Jurkat, Clone E6-1 (cell line): Measurements from ENCODE around the gene CPED1.
"Not testable (repeated sequence)": the region's sequence is repeated elsewhere in the genome, so short reads cannot be mapped to it uniquely, and the experiment has no call there.

ENCODE experiments used
- DNase-seq: peaks from one replicate; pipeline ENCODE4 v3.0.0-alpha.2; 2011; ENCODE audit warnings: low read depth, low spot score
- H3K4me3 ChIP-seq: 2 replicates; pipeline ENCODE4 v1.5.1; 2011; ENCODE audit warnings: mild to moderate bottlenecking, low read length, control low read depth, moderate library complexity

The CPED1 gene

DNA sequence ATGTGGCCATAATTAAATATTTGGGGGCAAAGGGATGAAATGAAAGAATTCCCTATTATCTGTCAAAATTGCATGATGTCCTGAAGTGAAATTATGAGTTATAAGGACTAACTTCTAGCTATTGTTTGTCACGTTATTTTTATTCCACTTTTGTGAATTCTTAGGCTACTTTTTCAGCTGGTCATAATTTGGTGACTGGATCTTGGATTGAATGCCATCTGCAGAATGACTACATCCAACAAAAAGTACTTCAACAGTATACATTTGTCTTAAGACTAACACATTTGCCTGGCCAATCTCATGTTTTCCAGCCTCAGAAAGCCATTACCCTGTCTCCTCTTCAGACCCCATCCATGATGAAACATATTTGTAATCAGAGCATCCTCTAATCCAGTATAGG, 292.1 kb downstream of the CPED1 start:
- no peak overlapping the region for H3K4me3 ChIP-seq
- no peak for DNase-seq

DNA sequence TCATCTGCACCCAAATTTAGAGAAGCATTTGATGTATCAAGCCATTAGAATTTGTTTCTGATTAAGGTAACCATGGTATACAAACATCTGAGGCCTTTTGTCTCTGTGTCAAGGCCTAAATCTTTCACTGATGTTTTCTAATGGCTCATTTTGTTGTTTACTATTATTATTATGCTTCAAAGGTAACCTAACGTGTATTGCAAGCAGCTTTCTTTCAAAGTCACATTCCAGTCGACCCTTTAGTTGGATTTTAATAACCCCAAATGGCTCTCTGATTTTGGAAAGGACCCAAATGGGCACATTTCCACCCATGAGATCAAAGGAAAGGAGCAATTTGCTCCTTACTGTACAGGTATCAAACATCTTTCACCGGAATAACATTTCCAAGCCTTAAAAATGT, 293.6 kb downstream of the CPED1 start:
- no peak for DNase-seq
- no peak overlapping the region for H3K4me3 ChIP-seq

DNA sequence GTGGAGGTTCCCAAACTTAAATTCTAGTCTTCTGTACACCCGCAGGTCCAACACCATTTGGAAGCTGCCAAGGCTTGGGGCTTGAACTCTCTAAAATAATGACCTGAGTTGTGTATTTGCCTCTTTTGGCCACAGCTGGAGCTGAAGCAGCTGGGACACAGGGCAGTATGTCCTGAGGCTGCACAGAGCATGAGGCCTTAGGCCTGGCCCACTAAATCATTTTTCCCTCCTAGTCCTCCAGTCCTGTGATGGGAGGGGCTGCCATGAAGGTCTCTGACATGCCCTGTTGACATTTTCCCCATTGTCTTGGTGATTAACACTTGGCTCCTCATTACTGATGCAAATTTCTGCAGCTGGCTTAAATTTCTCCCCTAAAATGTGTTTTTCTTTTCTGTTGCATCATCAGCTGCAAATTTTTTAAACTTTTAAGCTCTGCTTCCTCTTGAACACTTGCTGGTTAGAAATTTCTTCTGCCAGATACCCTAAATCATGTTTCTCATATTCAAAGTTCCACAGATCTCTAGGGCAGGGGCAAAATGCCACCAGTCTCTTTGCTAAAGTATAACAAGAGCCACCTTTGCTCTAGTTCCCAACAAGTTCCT, 296.7 kb downstream of the CPED1 start:
- H3K4me3 ChIP-seq, result no peak overlapping the region
- no peak for DNase-seq

DNA sequence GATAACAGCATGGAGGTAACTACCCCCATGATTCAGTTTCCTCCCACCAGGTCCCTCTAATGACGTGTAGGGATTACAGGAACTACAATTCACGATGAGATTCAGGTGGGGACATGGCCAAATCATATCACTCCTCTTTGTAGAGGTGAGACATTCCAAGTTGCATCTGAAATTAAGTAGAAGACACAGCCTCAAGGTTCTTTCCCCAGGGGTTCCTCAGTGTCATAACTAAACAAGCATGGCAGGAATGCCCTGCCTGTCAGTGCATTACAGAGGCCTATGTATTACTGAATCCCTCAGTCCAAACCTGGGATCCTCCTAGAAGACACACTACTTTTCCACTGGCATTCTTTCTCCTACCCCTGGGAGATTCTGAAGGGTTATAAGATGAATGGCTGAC, 297.7 kb downstream of the CPED1 start:
- no peak overlapping the region for H3K4me3 ChIP-seq
- DNase-seq, result no peak

DNA sequence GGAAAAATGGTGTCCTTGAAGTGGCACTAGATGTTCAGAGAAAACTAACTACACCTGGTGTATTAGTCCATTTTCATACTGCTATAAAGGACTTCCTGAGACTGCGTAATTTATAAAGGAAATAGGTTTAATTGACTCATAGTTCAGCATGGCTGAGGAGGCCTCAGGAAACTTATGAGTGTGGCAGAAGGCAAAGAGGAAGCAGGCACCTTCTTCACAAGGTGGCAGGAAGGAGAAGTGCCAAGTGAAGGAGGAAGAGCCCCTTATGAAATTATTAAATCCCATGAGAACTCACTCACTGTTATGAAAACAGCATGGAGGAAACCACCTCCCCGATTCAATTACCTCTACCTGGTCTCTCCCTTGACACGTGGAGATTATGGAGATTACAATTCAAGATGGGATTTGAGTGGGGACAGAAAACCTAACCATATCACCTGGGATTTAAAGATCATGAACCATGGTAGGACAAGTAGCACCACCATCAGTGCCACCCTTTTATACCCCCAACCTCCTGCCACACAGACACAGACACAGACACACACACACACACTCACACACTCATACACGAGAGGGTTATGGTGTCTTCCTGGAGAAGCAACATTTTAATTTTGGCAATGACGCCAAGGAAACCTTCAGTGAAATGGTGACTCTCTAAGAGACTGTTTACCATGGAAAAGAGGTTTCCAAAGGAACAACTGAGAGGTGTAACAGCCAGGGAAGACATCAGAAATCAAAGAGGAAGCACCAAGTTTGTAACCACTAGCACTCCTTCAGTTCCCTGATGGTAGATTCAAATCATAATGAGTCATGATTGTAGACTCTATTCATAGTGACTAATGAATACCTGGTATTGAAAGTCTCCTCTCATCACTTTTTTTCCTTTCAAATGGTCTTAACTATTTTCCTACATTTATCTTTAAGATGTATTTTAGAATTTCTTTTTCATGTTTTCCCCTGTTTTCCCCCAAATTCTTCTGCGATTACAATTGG, 298.5 kb downstream of the CPED1 start:
- no peak for DNase-seq
- H3K4me3 ChIP-seq, result no peak overlapping the region

DNA sequence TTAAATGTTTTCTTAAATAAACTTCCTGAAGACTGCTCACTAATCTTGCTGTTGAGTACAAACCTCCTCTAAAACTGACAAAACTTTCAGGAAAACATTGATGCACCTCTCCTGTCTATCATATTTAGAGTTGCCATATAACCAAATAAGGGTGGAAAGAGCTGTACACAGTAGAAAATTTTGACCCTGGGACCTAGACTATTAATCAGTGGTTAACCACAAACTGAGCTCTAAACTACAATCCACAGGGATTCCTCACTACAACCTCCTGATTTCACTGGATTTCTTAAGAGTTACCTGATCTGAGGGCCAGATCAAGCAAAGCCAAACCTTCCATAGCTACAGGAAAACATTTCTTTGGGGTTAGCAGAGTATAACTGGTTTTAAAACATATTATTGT, 300.4 kb downstream of the CPED1 start:
- no peak overlapping the region for H3K4me3 ChIP-seq
- no peak for DNase-seq

DNA sequence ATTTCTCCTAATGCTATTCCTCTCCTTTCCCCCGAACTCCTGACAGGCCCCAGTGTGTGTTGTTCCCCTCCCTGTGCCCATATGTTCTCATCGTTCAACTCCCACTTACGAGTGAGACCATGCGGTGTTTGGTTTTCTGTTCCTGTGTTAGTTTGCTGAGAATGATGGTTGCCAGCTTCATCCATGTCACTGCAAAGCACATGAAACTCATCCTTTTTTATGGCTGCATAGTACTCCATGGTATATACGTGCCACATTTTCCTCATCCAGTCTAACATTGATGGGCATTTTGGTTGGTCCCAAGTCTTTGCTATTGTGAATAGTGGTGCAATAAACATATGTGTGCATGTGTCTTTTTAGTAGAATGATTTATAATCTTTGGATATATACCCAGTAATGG, 301.4 kb downstream of the CPED1 start:
- not testable (repeated sequence) for DNase-seq, H3K4me3 ChIP-seq

DNA sequence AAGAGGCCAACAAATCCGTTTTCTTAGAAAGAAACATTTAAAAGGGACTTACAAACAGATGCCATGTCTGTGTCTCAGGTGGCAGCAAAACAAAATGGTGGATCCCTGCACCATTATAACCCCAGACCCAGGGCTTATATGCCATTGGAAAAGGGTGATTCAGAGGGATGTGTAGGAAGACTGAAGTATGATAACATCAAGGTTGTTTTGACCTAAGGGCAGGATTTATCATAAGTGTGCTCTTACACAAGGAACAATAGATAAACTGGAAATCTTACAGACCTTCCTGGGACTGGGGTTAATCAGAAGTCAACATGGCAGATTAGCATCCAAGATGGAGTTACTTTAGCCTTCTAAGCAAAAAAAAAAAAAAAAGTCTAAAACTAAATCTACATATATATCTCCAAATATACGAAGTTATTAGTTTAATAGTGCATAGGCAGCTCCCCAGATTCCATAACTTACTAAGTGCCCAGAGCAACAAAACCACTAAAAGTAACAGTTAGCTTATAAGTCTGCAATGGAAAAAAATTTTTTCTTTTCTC, 306.0 kb downstream of the CPED1 start:
- H3K4me3 ChIP-seq, result no peak overlapping the region
- DNase-seq, result no peak

DNA sequence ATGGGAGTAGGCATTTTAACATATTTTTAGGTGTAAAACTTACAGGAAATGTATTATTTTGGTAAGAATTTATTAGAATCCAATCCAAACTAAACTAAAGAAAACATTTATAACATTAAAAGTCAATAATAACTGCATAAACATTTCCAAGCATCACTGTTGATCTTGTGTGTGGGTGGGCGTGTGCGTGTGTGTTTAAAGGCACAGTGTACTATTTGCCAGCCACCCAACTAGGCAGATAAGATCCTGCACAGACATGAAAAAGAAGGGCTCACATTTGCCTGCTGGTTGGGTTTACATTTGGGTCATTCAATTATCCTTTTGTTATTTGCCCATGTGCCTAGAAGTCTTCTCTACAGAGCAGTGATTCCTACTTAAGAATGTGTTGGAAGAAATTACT, 309.3 kb downstream of the CPED1 start:
- no peak for DNase-seq
- no peak overlapping the region for H3K4me3 ChIP-seq

DNA sequence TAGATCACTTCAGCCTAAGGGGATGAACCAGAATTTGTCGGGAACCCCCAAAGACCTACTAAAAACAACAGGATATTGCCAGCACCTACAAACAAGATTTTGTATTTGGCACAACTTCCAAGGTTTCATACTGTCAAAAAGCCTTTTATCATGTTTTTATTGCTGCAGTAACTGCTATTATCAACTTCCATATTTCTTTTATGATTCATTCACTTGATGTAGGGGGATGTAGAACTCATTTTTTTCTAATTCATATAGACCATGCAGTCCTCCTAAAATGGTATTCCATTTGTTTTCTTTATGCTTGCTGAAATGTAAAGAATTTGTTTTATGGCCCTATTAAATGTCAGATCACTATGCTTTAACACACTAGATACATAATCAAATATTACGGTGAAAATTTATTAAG, 310.3 kb downstream of the CPED1 start:
- no peak for DNase-seq
- no peak overlapping the region for H3K4me3 ChIP-seq

DNA sequence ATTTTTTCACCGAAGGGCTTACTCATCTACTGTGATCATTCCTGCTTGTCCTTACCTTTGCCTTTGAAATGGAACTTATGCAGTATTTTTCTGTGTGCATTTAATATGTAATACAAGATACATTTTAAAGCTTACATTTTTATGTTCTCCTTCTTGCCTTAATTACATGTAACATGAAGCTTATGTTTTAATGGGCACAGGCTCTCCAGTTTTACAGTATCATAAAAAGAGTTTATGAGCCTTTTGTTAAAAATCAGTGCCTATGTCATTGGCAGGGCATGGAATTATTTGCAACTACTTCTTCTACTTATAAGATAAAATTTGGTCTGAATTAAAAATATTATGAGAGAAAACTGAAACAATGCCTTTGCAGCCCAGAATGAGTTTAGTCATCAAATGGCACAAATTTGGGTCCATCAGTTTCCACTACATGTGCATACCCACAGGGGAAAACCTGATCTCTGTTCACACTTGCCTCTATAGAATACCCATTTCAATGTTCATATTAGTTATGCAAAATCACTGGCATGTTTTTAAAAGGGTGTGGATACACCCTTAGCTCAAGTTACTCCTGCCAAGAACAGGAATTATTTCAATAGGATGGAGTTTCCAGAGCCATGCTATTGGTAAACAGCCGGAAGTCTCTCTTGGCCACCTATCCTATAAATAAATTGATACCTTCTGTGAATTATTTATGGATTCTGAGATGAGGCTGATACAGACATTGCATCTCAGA, 312.3 kb downstream of the CPED1 start:
- H3K4me3 ChIP-seq, result no peak overlapping the region
- no peak for DNase-seq

DNA sequence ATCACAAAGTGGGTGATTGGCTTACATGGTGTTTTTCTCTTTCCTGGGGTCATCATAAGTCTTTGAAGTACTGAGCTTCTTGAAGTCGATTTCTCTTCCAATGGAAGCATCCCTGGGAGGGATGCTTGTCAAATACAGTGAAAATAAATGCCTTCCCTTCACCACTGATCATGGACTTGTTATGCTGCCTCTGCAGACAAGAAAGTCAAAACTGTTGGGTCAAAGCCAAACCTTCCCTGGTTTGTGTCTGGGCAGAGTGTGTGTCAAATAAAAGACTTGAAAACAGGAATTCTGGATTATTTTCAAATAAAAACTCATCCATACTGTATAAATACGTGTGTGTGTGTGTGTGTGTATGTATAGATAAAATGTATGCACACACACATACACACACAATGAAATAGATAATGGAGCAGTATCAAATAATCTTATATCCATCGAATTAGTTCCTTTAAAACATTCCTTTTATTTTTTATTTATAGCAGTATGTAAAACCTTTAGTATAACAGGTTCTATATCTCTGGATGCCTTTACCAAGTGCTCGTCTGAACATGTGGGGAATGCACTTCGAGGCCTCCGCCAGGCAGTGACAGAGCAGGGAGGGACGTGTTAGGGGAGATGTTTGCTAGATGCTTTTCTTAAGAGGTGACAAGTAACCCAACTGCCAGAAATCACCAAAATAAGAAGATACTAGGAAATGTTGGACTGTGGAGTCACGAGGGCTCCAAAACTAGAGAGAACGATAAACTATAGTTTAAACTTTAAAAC, 313.1 kb downstream of the CPED1 start:
- H3K4me3 ChIP-seq, result no peak overlapping the region

DNA sequence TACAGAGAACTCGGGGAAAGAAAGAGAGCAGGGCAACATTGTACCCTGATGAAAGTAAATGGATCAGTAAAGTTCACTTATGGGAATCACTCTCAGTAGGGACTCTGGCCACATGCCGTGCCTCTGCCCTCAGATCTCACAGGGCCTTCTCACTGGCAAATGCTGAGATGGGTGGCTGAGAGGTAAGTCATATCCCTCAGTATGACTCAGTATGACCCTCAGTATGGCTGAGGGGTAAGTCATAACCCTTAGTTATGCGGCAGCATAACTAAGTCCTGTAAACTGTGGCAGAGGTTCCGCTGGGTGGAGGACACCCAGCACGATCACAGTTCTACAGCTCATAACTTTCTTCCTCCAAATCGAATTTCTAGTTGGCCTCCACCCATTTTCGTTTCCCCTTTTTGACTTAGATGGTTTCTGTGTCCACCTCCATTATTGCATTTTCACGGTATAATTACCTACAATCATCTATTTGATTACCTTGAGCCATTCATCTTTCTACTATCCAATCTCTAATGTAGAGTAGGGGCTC, 313.8 kb downstream of the CPED1 start:
- DNase-seq, result no peak
- no peak overlapping the region for H3K4me3 ChIP-seq

More for the DNA sequence above, 313.1 kb downstream of the CPED1 start:
- no peak for DNase-seq

DNA sequence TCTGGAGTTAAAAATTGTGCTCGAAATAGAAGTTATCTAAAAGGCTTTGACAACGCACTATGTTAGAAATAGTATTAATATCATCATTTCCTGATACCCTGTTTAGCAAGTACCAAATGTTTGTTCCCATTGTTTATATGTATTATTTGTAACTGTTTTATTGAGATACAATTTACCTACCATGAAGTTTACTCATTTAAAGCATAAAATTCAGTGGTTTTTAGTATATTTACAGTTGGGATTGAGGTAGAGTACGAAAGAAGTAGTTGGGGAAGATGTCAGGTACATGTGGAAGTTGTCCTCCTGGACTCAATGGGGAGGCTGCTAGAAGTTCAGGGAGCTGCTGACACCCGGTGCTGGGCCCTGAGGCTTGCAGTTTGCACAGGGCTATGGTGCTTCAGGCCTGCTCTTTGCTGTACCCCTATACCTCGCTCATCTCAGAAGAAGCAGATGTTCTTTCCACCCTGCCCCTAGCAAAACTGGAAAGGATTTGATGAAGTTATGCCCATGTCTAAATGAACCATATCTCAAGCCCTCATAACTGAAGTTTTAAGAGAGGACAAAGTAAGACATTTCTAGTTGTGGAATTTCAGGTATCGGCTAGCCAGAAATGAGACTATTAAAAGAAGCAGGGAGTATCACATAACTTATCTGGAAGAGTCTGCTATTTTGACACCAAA, 315.1 kb downstream of the CPED1 start:
- H3K4me3 ChIP-seq, result no peak overlapping the region
- no peak for DNase-seq

DNA sequence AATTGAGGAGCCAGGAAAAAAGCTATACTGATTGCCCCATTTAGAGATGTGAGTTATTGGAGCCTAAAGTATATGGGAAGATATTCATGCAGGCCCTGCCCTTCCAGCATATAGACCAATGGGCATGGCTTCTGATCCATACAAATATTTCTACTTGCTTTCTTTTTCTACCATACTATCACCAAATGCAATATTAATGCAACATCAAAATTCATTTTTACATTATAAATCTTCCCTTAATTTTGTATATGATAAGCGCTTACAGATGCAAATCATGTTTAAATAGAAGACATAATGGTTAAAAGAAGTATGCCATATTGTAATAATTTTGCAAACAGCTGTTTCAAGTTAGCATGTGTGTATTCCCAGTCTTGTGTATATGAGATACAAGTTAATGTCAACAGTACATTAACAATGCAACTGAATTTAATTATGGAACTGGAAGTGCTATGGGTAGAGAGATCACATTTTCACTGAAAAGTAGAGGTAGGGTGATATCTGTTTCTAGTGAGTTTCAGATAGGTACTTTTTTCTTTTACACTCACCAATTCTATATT, 315.7 kb downstream of the CPED1 start:
- no peak for DNase-seq

DNA sequence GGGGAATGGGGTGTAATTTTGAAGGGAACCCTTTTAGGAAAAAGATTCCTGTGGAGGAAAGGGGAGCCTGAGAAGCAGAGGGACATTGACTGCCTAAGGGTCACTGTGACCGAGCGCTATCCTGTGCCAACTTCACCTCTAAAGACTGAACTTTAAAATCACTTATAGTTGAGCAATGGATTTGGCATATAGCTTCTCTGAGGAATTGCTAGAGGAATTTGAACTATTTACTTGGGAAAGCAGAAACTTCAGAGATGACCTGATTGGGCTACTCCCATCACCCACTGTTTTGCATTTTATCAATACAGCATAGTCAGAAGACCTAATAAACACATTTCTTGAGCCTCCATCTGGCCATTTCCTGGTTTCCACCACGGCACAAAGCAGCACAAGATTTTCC, 316.6 kb downstream of the CPED1 start:
- no peak for DNase-seq

More for the DNA sequence above, 315.7 kb downstream of the CPED1 start:
- H3K4me3 ChIP-seq, result no peak overlapping the region

DNA sequence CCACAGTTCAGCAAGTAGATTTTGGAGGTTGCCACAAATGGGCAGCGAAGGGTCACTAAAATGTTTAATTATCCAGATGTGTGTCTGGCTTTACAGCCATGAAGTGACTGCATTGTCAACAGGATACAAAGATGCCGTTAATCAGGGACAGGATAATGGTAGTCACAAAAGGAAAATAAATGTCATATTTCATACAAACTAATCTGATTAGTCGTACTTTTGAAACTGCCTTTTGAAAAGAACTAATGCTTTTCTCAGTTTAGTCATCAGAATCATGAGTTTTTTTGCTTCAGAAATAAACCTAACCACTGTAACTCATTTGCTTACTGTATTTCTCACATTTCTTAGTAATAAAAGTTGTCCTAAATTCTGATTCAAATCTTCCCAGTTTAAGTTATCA, 318.1 kb downstream of the CPED1 start:
- no peak for DNase-seq
- no peak overlapping the region for H3K4me3 ChIP-seq

More for the DNA sequence above, 316.6 kb downstream of the CPED1 start:
- no peak overlapping the region for H3K4me3 ChIP-seq

DNA sequence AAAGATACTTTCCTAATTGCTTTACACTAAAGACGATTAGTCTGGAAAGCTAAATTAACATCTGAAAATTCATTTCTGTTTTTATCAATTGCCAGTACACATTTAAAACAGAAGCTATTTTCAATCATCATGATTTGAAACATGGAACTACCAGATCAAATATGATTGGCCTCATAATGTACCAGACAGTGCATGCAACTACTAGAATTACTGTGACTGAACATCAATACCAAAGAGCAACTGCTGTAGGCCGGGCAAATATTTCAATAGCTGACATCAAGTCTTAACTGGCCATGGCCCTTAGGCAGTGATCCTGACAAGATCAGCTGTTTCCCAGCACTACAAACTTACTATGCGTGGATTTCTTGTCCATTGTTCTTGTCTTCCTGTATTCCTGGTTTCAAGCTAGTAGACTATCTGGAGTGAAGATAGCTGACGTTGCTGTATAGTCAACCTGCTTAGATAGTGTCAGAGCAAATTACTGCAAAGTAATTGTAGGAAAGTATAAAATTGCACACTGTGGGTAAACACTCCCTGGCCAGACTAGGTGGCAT, 318.6 kb downstream of the CPED1 start:
- no peak overlapping the region for H3K4me3 ChIP-seq
- no peak for DNase-seq
